Glutamatergic neuron (in vitro differentiated cells): ENCODE data around the gene SLC7A6. TPM values are rescaled to one million over a fixed set of nuclear protein-coding genes. Genes with fewer than 3 reads are reported as not detected.

Experiments used
- DNase-seq: peaks from one replicate; pipeline ENCODE4 v3.0.0; 2022
- H3K27ac Mint-ChIP-seq: one replicate; pipeline ENCODE4 v1.8.0; 2020; ENCODE audit warnings: mild to moderate bottlenecking, mixed read lengths, inconsistent platforms; ENCODE audit not compliant: unreplicated experiment
- H3K27me3 Mint-ChIP-seq: one replicate; pipeline ENCODE4 v1.8.0; 2020; ENCODE audit warnings: mild to moderate bottlenecking, moderate library complexity, mixed read lengths, inconsistent platforms; ENCODE audit not compliant: unreplicated experiment
- H3K36me3 Mint-ChIP-seq: one replicate; pipeline ENCODE4 v1.8.0; 2020; ENCODE audit warnings: mild to moderate bottlenecking, mixed read lengths, inconsistent platforms; ENCODE audit not compliant: unreplicated experiment
- H3K4me1 Mint-ChIP-seq: one replicate; pipeline ENCODE4 v1.8.0; 2020; ENCODE audit warnings: mild to moderate bottlenecking, low read depth, mixed read lengths, inconsistent platforms; ENCODE audit not compliant: unreplicated experiment
- H3K4me3 Mint-ChIP-seq: one replicate; pipeline ENCODE4 v1.8.0; 2020; ENCODE audit warnings: mild to moderate bottlenecking, mixed read lengths, inconsistent platforms; ENCODE audit not compliant: unreplicated experiment
- H3K9me3 Mint-ChIP-seq: one replicate; pipeline ENCODE4 v1.8.0; 2020; ENCODE audit warnings: mild to moderate bottlenecking, moderate library complexity, mixed read lengths, inconsistent platforms; ENCODE audit not compliant: unreplicated experiment
- CTCF ChIP-seq: fragments of 200-600 bp; sonication (generic); IDR thresholded peaks from one replicate; pipeline ENCODE4 v1.5.0; 2021; ENCODE audit not compliant: partially characterized antibody, unreplicated experiment
- total RNA-seq: library from RNA; stranded (reverse); fragmentation: NEBNext Ultra II Directional; extraction: Animal tissue kit (Norgen Biotek cat#: 25700); gene quantifications from one replicate; pipeline ENCODE4 v1.2.1, GENCODE V29; 2021; ENCODE audit not compliant: unreplicated experiment

The SLC7A6 gene
- total RNA-seq, 1 donor from 2014 or later = 78.1 TPM

GRCh38 chr16:68281368-68282063 is 17.2 kb downstream of the SLC7A6 start:
- Mint-ChIP-seq H3K27ac (no peak overlapping the region), H3K36me3 (peaks cover 9% of the 10 kb centered on the region), H3K4me3 (no peak overlapping the region), H3K27me3 (peaks cover 4% of the 10 kb centered on the region), H3K9me3 (peaks cover 2% of the 10 kb centered on the region), H3K4me1 (peaks cover 17% of the 10 kb centered on the region)
- no peak for TF ChIP-seq CTCF
- DNase-seq = no peak

- Mint-ChIP-seq H3K9me3 (peaks cover 2% of the 10 kb centered on the region), H3K27ac (no peak overlapping the region), H3K4me1 (peaks cover 17% of the 10 kb centered on the region), H3K27me3 (peaks cover 4% of the 10 kb centered on the region), H3K36me3 (peaks cover 9% of the 10 kb centered on the region), H3K4me3 (no peak overlapping the region)
- no peak for TF ChIP-seq CTCF
- DNase-seq = no peak
These were observed 17.7 kb downstream of the SLC7A6 start for GRCh38 chr16:68282064-68282452.

GRCh38 chr16:68283346-68283745 is 19.0 kb downstream of the SLC7A6 start:
- H3K4me3 Mint-ChIP-seq = no peak overlapping the region
- H3K27me3 Mint-ChIP-seq = peaks cover 4% of the 10 kb centered on the region
- peaks cover 17% of the 10 kb centered on the region for H3K4me1 Mint-ChIP-seq
- H3K9me3 Mint-ChIP-seq = peaks cover 2% of the 10 kb centered on the region
- no peak for DNase-seq
- H3K27ac Mint-ChIP-seq = peak overlapping the region; percentile 6
- TF ChIP-seq CTCF = no peak
- H3K36me3 Mint-ChIP-seq = peaks cover 9% of the 10 kb centered on the region

GRCh38 chr16:68283801-68284598 is 19.7 kb downstream of the SLC7A6 start:
- Mint-ChIP-seq H3K9me3 (peaks cover 2% of the 10 kb centered on the region), H3K27ac (peak overlapping the region; percentile 6), H3K4me1 (peaks cover 17% of the 10 kb centered on the region), H3K27me3 (peaks cover 4% of the 10 kb centered on the region), H3K4me3 (no peak overlapping the region), H3K36me3 (peaks cover 9% of the 10 kb centered on the region)
- DNase-seq = no peak
- no peak for TF ChIP-seq CTCF

GRCh38 chr16:68284847-68285246 is 20.5 kb downstream of the SLC7A6 start:
- DNase-seq = no peak
- no peaks in the 10 kb centered on the region for H3K9me3 Mint-ChIP-seq
- no peak overlapping the region for H3K27ac Mint-ChIP-seq
- TF ChIP-seq CTCF = no peak
- peaks cover 3% of the 10 kb centered on the region for H3K36me3 Mint-ChIP-seq
- no peak overlapping the region for H3K4me3 Mint-ChIP-seq
- peaks cover 17% of the 10 kb centered on the region for H3K4me1 Mint-ChIP-seq
- H3K27me3 Mint-ChIP-seq = peaks cover 4% of the 10 kb centered on the region
